ENCODE results near the gene PLIN4. TPM values are rescaled to one million over a fixed set of nuclear protein-coding genes. Genes with fewer than 3 reads are reported as not detected.

The PLIN4 gene
- total RNA-seq, 2 donors from 2014 or later, result 3.4 to 7.1 TPM

DNA sequence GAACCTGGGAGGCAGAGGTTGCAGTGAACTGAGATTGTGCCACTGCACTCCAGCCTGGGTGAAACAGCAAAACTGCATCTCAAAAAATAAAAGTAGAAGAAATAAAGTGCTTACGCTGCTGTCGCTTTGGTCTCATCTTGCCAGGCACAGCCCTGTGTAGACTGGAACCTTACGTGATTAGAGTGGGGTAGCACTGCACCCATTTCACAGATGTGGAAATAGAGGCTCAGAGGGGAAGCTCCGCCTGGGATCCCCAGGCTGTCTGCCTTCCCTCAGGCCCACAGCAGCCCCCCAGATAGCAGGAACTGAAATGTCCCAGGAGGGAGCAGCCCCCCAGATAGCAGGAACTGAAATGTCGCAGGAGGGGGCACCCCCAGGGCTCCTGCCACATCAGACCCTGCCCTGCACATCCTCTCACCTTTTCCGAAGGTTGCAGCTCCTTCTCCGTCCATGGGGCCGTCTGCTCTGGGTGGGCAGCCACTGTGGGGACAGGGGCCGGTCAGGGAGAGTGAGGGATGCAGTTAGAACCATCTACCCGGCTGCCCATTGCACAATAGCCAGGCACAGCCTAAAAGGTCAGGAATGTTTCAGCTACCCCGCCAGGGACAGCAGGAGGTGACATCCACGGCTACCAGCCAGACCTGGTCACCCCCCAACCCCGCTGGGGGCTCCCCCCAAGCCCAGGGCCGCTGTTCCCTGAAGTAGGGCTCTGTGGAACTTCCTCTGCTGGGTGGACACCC is 1.9 kb downstream of the PLIN4 start:
- H3K4me3 ChIP-seq, result no peak overlapping the region
- no peak for DNase-seq (ENCODE audit: low spot score)
- H3K27me3 ChIP-seq (replicated peaks; ENCODE audit: insufficient read depth), result no peaks in the 10 kb centered on the region
- TF ChIP-seq, protein P1, sequence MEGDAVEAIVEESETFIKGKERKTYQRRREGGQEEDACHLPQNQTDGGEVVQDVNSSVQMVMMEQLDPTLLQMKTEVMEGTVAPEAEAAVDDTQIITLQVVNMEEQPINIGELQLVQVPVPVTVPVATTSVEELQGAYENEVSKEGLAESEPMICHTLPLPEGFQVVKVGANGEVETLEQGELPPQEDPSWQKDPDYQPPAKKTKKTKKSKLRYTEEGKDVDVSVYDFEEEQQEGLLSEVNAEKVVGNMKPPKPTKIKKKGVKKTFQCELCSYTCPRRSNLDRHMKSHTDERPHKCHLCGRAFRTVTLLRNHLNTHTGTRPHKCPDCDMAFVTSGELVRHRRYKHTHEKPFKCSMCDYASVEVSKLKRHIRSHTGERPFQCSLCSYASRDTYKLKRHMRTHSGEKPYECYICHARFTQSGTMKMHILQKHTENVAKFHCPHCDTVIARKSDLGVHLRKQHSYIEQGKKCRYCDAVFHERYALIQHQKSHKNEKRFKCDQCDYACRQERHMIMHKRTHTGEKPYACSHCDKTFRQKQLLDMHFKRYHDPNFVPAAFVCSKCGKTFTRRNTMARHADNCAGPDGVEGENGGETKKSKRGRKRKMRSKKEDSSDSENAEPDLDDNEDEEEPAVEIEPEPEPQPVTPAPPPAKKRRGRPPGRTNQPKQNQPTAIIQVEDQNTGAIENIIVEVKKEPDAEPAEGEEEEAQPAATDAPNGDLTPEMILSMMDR (IDR thresholded peaks at IDR 0.05), result no peak
- no peaks in the 10 kb centered on the region for H3K9me3 ChIP-seq
- peaks cover 0 to 21% of the 10 kb centered on the region in 2 donors for H3K4me1 ChIP-seq (ENCODE audit: control insufficient read depth in 1 of 2, low read depth in 2 of 2)
- H3K27ac ChIP-seq, result no peak overlapping the region
- no peaks in the 10 kb centered on the region for H3K36me3 ChIP-seq
- ATAC-seq (ENCODE audit: insufficient number of reproducible peaks, low FRiP score, low read depth), result no peak

DNA sequence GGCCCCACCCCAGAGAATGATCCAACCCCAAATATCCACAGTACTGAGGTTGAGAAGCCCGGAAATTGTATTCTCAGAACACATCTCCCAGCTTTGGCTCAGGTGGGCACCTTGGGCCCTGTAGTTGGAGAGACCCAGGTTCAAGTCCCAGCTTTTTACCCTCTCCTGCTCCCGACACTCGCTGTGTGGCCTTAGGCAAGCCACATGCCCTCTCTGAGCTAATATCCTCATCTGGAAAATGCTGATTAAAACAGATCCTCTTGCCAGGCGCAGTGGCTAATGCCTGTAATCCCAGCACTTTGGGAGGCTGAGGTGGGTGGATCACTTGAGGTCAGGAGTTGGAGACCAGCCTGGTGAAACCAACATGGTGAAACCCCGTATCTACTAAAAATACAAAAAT is 2.6 kb downstream of the PLIN4 start:
- Histone ChIP-seq H3K27me3 (replicated peaks; ENCODE audit: insufficient read depth) (no peaks in the 10 kb centered on the region), H3K4me3 (no peak overlapping the region), H3K36me3 (no peaks in the 10 kb centered on the region), H3K9me3 (no peaks in the 10 kb centered on the region), H3K27ac (no peak overlapping the region), H3K4me1 (ENCODE audit: control insufficient read depth in 1 of 2, low read depth in 2 of 2) (peaks cover 0 to 21% of the 10 kb centered on the region in 2 donors)
- ATAC-seq (ENCODE audit: insufficient number of reproducible peaks, low FRiP score, low read depth), result no peak
- DNase-seq (ENCODE audit: low spot score), result no peak
- TF ChIP-seq, protein P1 (IDR thresholded peaks at IDR 0.05), result no peak

DNA sequence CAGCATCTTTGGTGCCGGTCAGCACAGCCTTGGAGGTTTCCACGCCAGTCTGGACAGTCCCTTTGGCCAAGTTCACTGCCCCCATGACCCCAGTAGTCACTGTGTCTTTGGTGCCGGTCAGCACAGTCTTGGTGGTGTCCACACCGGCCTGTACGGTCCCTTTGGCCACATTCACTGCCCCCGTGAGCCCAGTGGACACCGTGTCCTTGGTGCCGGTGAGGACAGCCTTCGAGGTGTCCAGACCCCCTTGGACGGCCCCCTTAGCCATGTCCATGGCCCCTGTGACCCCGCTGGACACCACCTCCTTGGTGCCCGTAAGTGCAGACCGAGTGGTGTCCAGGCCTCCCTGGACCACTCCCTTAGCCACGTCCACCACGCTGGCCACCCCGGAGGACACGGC is 5.0 kb downstream of the PLIN4 start:
- DNase-seq (ENCODE audit: low spot score) (no peak), ATAC-seq (ENCODE audit: insufficient number of reproducible peaks, low FRiP score, low read depth) (no peak)
- H3K36me3 ChIP-seq, result no peaks in the 10 kb centered on the region
- H3K9me3 ChIP-seq, result no peaks in the 10 kb centered on the region
- H3K27ac ChIP-seq, result no peak overlapping the region
- H3K4me3 ChIP-seq, result no peak overlapping the region
- peaks cover 0 to 10% of the 10 kb centered on the region in 2 donors for H3K4me1 ChIP-seq (ENCODE audit: control insufficient read depth in 1 of 2, low read depth in 2 of 2)
- TF ChIP-seq, protein P1 (IDR thresholded peaks at IDR 0.05), result no peak
- no peaks in the 10 kb centered on the region for H3K27me3 ChIP-seq (replicated peaks; ENCODE audit: insufficient read depth)

DNA sequence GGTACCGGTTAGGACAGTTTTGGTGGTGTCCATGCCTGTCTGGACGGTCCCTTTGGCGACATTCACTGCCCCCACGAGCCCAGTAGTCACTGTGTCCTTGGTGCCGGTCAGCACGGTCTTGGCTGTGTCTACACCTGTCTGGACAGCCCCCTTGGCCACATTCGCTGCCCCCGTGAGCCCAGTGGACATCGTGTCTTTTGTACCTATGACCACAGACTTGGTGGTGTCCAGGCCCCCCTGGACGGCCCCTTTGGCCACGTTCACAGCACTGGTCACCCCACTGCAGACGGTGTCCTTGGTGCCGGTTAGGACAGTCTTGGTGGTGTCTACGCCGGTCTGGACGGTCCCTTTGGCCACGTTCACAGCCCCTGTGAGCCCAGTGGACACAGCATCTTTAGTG is 6.2 kb downstream of the PLIN4 start:
- H3K4me3 ChIP-seq, result no peak overlapping the region
- no peaks in the 10 kb centered on the region for H3K27me3 ChIP-seq (replicated peaks; ENCODE audit: insufficient read depth)
- ATAC-seq (ENCODE audit: insufficient number of reproducible peaks, low FRiP score, low read depth) (no peak), DNase-seq (ENCODE audit: low spot score) (no peak)
- H3K27ac ChIP-seq, result no peak overlapping the region
- H3K36me3 ChIP-seq, result no peaks in the 10 kb centered on the region
- TF ChIP-seq, protein P1 (IDR thresholded peaks at IDR 0.05), result no peak
- H3K4me1 ChIP-seq (ENCODE audit: control insufficient read depth in 1 of 2, low read depth in 2 of 2), result no peaks in the 10 kb centered on the region
- H3K9me3 ChIP-seq, result no peaks in the 10 kb centered on the region

DNA sequence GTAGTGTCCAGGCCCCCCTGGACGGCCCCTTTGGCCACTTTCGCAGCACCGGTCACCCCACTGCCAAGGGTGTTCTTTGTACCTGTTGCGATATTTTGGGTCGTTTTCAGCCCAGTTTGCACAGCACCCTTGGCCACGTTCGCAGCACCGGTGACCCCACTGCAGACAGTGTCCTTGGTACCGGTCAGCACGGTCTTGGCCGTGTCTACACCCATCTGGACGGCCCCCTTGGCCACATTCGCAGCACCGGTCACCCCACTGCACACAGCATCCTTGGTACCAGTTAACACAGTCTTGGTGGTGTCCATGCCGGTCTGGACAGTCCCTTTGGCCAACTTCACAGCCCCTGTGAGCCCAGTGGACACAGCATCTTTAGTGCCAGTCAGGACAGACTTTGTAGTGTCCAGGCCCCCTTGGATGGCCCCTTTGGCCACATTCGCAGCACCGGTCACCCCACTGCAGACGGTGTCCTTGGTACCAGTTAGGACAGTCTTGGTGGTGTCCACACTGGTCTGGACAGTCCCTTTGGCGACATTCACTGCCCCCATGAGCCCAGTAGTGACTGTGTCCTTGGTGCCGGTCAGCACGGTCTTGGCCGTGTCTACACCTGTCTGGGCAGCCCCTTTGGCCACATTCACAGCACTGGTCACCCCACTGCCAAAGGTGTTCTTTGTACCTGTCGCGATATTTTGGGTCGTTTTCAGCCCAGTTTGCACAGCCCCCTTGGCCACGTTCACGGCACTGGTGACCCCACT is 6.8 kb downstream of the PLIN4 start:
- no peaks in the 10 kb centered on the region for H3K9me3 ChIP-seq
- H3K27me3 ChIP-seq (replicated peaks; ENCODE audit: insufficient read depth), result no peaks in the 10 kb centered on the region
- no peak overlapping the region for H3K4me3 ChIP-seq
- H3K4me1 ChIP-seq (ENCODE audit: control insufficient read depth in 1 of 2, low read depth in 2 of 2), result no peaks in the 10 kb centered on the region
- DNase-seq (ENCODE audit: low spot score) (no peak), ATAC-seq (ENCODE audit: insufficient number of reproducible peaks, low FRiP score, low read depth) (no peak)
- no peak overlapping the region for H3K27ac ChIP-seq
- H3K36me3 ChIP-seq, result no peaks in the 10 kb centered on the region
- TF ChIP-seq, protein P1 (IDR thresholded peaks at IDR 0.05), result no peak

Data from thoracic aorta (tissue), 2 donors.